ENCODE data around the gene SLC25A21. TPM values are rescaled to one million over a fixed set of nuclear protein-coding genes. Genes with fewer than 3 reads are reported as not detected.
A peak's percentile ranks its signal among the peaks of the same experiment; 100 is the strongest.

The SLC25A21 gene
- total RNA-seq, 2 experiments from 2014 or later = not detected

- Mint-ChIP-seq H3K36me3 (ENCODE audit: low read depth) (no peaks in the 10 kb centered on the region), H3K27ac (no peak overlapping the region), H3K4me3 (no peak overlapping the region), H3K27me3 (ENCODE audit: low read depth) (peaks cover 94% of the 10 kb centered on the region), H3K9me3 (no peaks in the 10 kb centered on the region), H3K4me1 (ENCODE audit: low read depth) (peaks cover 50% of the 10 kb centered on the region)
- intact Hi-C loops (cut with micrococcal nuclease) = no loop called here
- no peak for DNase-seq
- CTCF ChIA-PET = interaction anchor here (0.6 to 1.3 kb wide), 2 partner anchors 138 to 139 kb away, joined by 3 to 4 read pairs; no protein-coding TSS in a partner anchor
Measured at GRCh38 chr14:36658123-36659009, 514.0 kb downstream of the SLC25A21 start.

- peaks cover 42% of the 10 kb centered on the region for H3K4me1 Mint-ChIP-seq (ENCODE audit: low read depth)
- CTCF ChIA-PET = interaction anchor here (1.0 to 1.3 kb wide), 2 partner anchors 19 to 137 kb away, joined by 3 read pairs; no protein-coding TSS in a partner anchor
- peaks cover 94% of the 10 kb centered on the region for H3K27me3 Mint-ChIP-seq (ENCODE audit: low read depth)
- H3K9me3 Mint-ChIP-seq = no peaks in the 10 kb centered on the region
- intact Hi-C loops (cut with micrococcal nuclease) = loop anchor here (2.0 kb wide), 3 partner anchors 75 to 285 kb away; partner anchors contain the start of gene NKX2-8
- DNase-seq = no peak
- no peaks in the 10 kb centered on the region for H3K36me3 Mint-ChIP-seq (ENCODE audit: low read depth)
- H3K27ac Mint-ChIP-seq = no peak overlapping the region
- no peak overlapping the region for H3K4me3 Mint-ChIP-seq
Measured at GRCh38 chr14:36657399-36658122, 514.8 kb downstream of the SLC25A21 start.

- Mint-ChIP-seq H3K36me3 (ENCODE audit: low read depth) (no peaks in the 10 kb centered on the region), H3K27ac (no peak overlapping the region), H3K9me3 (no peaks in the 10 kb centered on the region), H3K4me1 (ENCODE audit: low read depth) (peaks cover 34% of the 10 kb centered on the region), H3K4me3 (peak overlapping the region; percentile 16), H3K27me3 (ENCODE audit: low read depth) (peaks cover 88% of the 10 kb centered on the region)
- CTCF ChIA-PET = interaction anchor here (0.7 to 1.6 kb wide), 5 partner anchors 19 to 136 kb away, joined by 3 read pairs; no protein-coding TSS in a partner anchor
- no peak for DNase-seq
- intact Hi-C loops (cut with micrococcal nuclease) = loop anchor here (1.0 to 2.0 kb wide), 4 partner anchors 7 to 286 kb away; partner anchors contain the start of gene NKX2-8
Measured at GRCh38 chr14:36656687-36657398, 515.6 kb downstream of the SLC25A21 start.

GRCh38 chr14:36655963-36656686 lies 516.3 kb downstream of the SLC25A21 start:
- no peak overlapping the region for H3K4me3 Mint-ChIP-seq
- peak; percentile 62 for DNase-seq
- CTCF ChIA-PET = interaction anchor here (0.7 to 1.6 kb wide), 5 partner anchors 11 to 135 kb away, joined by 3 read pairs; no protein-coding TSS in a partner anchor
- intact Hi-C loops (cut with micrococcal nuclease) = loop anchor here (1.0 to 2.0 kb wide), 4 partner anchors 8 to 287 kb away; partner anchors contain the start of gene NKX2-8
- peaks cover 27% of the 10 kb centered on the region for H3K4me1 Mint-ChIP-seq (ENCODE audit: low read depth)
- no peak overlapping the region for H3K27ac Mint-ChIP-seq
- H3K36me3 Mint-ChIP-seq (ENCODE audit: low read depth) = no peaks in the 10 kb centered on the region
- peaks cover 82% of the 10 kb centered on the region for H3K27me3 Mint-ChIP-seq (ENCODE audit: low read depth)
- H3K9me3 Mint-ChIP-seq = no peaks in the 10 kb centered on the region

- H3K4me3 Mint-ChIP-seq = no peak overlapping the region
Measured at GRCh38 chr14:36655571-36655962, 516.8 kb downstream of the SLC25A21 start.

GRCh38 chr14:36654794-36655381 lies 517.5 kb downstream of the SLC25A21 start:
- Mint-ChIP-seq H3K27ac (no peak overlapping the region), H3K4me1 (ENCODE audit: low read depth) (peaks cover 26% of the 10 kb centered on the region), H3K36me3 (ENCODE audit: low read depth) (no peaks in the 10 kb centered on the region), H3K9me3 (no peaks in the 10 kb centered on the region), H3K4me3 (no peak overlapping the region), H3K27me3 (ENCODE audit: low read depth) (peaks cover 78% of the 10 kb centered on the region)
- DNase-seq = no peak
- intact Hi-C loops (cut with micrococcal nuclease) = no loop called here
- CTCF ChIA-PET = interaction anchor here (1.1 kb wide), 1 partner anchor 9 kb away, joined by 3 read pairs; no protein-coding TSS in a partner anchor

More at GRCh38 chr14:36655571-36655962, 516.8 kb downstream of the SLC25A21 start:
- Mint-ChIP-seq H3K9me3 (no peaks in the 10 kb centered on the region), H3K36me3 (ENCODE audit: low read depth) (no peaks in the 10 kb centered on the region), H3K27ac (no peak overlapping the region), H3K4me1 (ENCODE audit: low read depth) (peaks cover 26% of the 10 kb centered on the region), H3K27me3 (ENCODE audit: low read depth) (peaks cover 80% of the 10 kb centered on the region)
- DNase-seq = no peak
- intact Hi-C loops (cut with micrococcal nuclease) = no loop called here
- CTCF ChIA-PET = interaction anchor here (1.1 to 1.6 kb wide), 3 partner anchors 10 to 134 kb away, joined by 3 read pairs; no protein-coding TSS in a partner anchor

DNA sequence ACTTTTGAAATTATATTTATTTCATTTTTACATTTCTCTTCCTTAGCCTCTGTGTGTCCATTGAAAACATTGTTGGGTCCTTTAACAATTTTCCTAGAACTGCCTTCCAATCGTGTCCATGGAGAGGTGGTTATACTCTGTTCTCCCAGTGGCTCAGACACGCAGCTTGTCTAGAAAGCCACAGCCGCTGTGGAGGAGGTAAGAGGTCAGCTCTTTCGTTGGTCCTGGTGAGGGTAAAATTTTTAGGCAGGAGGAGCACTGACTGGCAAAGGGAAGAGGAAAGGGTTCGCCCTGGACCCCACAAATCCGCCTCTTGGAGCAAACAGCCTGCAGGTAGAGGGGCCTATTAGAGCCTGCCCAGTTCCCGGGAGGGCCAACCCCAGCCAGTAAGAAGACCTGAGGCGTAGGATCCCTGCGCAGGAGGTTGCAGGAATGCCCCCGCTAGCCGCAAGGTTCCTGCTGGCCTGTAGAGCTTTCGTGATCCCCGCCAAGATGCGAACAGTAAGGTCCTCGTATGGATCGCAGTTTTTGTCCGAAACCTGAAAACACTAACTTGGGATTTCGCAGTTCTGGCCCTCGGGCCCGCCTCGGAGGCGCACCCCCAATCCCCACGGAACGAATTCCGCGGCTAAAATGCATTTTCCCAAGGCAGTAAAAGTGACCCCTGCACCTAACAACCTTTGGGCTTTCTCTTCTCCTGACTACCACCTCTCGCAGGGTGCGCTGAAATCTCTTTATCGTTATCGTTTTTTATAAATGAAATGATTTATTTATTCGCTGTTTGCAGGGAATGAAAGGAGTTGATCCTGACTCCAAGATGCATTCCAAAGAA lies 518.2 kb downstream of the SLC25A21 start:
- intact Hi-C loops (cut with micrococcal nuclease) = no loop called here
- Mint-ChIP-seq H3K27me3 (ENCODE audit: low read depth) (peaks cover 73% of the 10 kb centered on the region), H3K4me3 (no peak overlapping the region), H3K36me3 (ENCODE audit: low read depth) (no peaks in the 10 kb centered on the region), H3K27ac (no peak overlapping the region), H3K4me1 (ENCODE audit: low read depth) (peaks cover 25% of the 10 kb centered on the region), H3K9me3 (no peaks in the 10 kb centered on the region)
- CTCF ChIA-PET = no interaction called here
- no peak for DNase-seq

GRCh38 chr14:36653413-36653812 lies 519.0 kb downstream of the SLC25A21 start:
- intact Hi-C loops (cut with micrococcal nuclease) = no loop called here
- H3K4me3 Mint-ChIP-seq = no peak overlapping the region
- CTCF ChIA-PET = no interaction called here
- H3K4me1 Mint-ChIP-seq (ENCODE audit: low read depth) = peaks cover 21% of the 10 kb centered on the region
- no peak overlapping the region for H3K27ac Mint-ChIP-seq
- no peaks in the 10 kb centered on the region for H3K36me3 Mint-ChIP-seq (ENCODE audit: low read depth)
- H3K9me3 Mint-ChIP-seq = no peaks in the 10 kb centered on the region
- no peak for DNase-seq
- peaks cover 74% of the 10 kb centered on the region for H3K27me3 Mint-ChIP-seq (ENCODE audit: low read depth)

DNA sequence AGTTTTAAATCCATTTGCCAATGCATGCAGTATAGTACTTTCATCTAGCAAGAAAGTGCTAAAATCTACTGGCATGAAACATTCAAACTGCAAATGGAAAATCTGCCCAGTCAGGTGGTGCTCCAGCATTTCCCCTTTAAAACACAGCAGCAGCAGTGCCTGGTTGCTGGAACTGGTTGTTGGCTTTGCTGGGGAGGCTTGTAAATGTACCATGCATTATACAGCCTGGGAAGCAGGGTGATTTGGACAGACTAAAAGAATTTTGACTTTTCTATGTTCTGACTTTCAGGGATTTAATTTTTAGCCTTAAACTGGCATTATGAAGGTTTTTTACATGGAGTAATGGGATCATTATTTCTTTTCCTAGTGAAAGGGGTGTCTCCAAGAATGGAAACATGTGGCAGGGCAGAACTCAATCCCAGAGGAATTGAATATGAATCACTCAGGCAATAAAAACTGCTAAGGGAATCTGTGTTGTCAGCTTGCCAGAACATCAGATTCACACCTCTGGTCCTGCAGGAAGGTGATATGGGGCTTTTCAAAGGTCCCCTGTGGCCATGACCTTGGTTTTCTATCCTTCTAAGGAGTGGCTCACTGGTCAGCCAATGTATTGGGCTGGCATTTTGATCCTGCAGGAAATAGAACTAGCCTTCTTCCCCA lies 519.7 kb downstream of the SLC25A21 start:
- Mint-ChIP-seq H3K9me3 (no peaks in the 10 kb centered on the region), H3K36me3 (ENCODE audit: low read depth) (peaks cover 1% of the 10 kb centered on the region), H3K4me3 (no peak overlapping the region), H3K27me3 (ENCODE audit: low read depth) (peaks cover 74% of the 10 kb centered on the region), H3K27ac (no peak overlapping the region), H3K4me1 (ENCODE audit: low read depth) (peaks cover 25% of the 10 kb centered on the region)
- intact Hi-C loops (cut with micrococcal nuclease) = no loop called here
- no peak for DNase-seq
- CTCF ChIA-PET = no interaction called here
